HepG2 (cell line): ENCODE data around the gene NKX1-2.

Experiments used
- CEBPB ChIP-seq: IDR thresholded peaks from 2 replicates; pipeline ENCODE4 v1.6.1; 2011; ENCODE audit warnings: low read depth, low read length, improper control_type of control experiment, borderline replicate concordance
- CTCF ChIP-seq: sonication (generic); formaldehyde crosslinking; IDR thresholded peaks from 2 replicates; pipeline ENCODE4 v1.5.0; 2020; ENCODE audit warnings: mild to moderate bottlenecking, missing genetic modification reagents, moderate library complexity
- NFIC ChIP-seq: IDR thresholded peaks from 2 replicates; pipeline ENCODE4 v1.6.1; 2012; ENCODE audit warnings: mild to moderate bottlenecking, low read length, inconsistent platforms
- ZBTB20 ChIP-seq: sonication (generic); formaldehyde crosslinking; IDR thresholded peaks from 2 replicates; pipeline ENCODE4 v1.8.1; 2023; ENCODE audit warnings: missing genetic modification reagents, low read depth, mild to moderate bottlenecking, borderline replicate concordance
- ZNF576 ChIP-seq: sonication (generic); formaldehyde crosslinking; IDR thresholded peaks from 2 replicates; pipeline ENCODE4 v1.4.0; 2020; ENCODE audit warnings: mild to moderate bottlenecking, missing genetic modification reagents

- no peak for TF ChIP-seq CTCF (CRISPR knock-in tag)
- no peak for TF ChIP-seq NFIC
- no peak for TF ChIP-seq CEBPB
- TF ChIP-seq ZNF576 (CRISPR knock-in tag), result no peak
- no peak for TF ChIP-seq ZBTB20
Observed at GRCh38 chr10:124458473-124458872, 8.6 kb upstream of the NKX1-2 start.
